GM19328 (cell line): ENCODE results near the gene BEX4.

Experiments
- ATAC-seq: cut with Tn5 transposase; IDR thresholded peaks from one replicate; pipeline ENCODE4 v1.9.1; 2021; ENCODE audit warnings: mild to moderate bottlenecking, moderate library complexity; ENCODE audit not compliant: unreplicated experiment

BEX4 gene

GRCh38 chrX:103236296-103236695, 21.4 kb downstream of the BEX4 start:
- no peak for ATAC-seq

DNA sequence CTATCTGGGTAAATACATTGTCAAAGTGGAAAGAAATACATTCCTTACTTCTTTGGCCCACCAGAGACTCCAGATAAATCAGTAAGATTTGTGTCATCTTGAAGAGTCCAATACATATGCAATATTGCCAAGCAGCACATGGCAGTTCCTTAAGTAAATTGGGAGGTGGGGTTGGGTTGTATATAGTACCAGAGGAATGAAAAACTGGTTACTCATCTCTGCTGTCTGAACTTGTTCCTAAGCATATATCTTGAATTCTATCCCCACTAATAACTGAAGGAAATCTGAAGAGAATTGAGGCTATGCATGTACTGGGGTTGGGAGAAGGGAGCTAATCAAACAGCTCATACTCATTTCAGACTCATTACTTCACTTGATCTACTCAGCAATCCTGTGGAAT, 25.2 kb downstream of the BEX4 start:
- no peak for ATAC-seq

DNA sequence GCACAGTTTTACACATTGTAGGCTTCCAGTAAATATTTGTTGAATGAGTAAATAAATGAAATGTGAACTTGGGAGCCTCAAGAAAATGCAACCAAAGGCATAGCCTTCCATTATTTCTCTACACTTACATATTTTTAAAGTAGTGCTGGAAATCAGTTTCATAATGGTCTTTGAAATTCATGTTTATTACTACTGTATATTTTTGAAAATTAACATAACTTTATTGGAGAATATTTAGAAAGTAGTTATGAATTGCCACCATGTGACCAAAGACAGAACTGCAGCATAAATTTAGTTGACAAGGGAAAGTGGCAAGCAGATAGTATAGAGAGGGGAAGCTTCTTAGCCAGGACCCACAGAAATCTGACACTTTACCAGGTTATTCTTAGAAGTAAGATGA, 33.6 kb downstream of the BEX4 start:
- ATAC-seq, result no peak

DNA sequence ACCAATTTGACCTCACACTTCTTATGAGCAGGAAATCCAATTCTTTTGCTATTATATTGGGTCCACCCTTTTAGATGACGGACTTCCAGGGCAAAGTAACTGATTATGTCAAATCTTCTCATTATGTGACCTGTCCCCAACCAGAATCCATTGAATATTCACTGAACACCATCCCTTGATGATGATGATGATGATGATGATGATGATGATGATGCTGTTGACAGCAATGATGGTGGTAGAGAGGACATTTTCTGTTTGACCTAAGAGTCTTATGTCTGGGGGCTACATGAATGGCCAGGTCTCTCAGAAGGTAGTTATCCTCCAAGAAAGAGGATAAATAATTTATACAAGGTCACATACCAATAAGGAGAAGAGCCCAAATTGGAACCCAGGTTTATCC, 34.9 kb downstream of the BEX4 start:
- ATAC-seq, result no peak

DNA sequence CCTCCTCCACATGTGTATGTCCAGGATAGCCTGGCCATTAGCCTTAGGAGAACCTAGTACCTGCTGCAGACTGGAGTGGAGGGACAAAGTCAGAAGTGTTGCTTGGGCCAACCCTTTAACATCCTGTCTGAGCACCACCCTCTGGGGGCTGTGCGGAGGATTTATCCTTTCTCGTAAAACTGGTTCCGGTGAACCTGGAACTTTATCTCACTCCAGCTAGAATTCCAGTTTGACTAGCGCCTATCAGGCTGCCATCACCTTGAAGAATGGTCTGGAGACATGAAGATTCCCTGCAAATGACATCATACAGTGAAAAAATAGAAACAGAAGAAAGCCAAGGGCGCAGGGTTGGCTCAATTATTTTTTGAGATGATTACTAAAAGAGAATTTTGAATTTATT, 36.1 kb downstream of the BEX4 start:
- ATAC-seq, result no peak

DNA sequence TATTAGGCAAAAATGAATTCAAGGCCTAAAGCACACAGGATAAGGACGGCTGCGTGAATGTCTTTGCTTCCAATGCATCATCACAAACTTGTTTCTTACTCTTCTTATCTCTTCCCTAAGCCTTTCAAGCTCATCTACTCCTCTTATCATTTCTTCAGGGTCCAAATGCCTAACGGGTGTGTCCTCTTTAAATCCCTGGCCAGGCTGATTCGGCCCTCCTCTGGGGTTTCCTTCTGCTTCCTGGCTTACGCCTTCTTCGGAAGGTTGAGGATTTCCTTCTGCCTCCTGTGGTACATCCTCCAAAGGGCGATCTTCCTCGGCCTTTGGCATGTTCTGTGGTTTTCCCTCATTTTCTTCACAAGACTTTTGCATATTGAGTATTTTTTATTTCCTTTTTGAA, 38.7 kb downstream of the BEX4 start:
- no peak for ATAC-seq

DNA sequence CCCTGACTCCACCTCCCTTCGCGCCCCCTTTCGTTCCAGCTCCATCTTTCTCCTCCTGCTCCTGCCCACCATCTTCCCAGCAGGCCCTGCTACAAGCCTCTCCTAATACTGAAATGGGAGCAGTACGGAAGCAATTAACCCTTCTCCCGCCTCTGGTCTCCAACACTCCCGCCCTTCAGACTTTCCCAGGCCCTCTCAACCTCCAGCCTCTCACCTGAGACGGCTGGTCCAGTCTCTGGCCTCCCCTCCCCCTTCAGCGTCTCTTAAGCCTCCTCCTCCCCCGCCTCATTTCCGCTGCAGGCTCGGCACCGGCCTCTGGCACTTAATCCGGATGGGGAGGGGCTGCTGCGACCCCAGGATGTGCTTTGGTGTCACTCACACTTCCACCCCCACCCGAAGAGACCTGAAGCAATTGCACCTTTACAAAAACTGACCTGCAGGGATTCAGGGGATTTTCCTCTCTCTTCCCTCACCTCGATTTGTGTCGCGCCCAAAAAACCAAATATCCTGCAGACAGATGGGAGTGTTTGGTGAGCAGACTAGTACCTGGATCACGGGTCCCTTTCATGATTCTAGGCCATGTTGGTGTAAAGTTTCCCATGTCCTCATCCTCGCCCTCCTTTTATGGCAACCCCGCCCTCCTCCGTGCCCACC, 39.4 kb downstream of the BEX4 start:
- peak; percentile 38 for ATAC-seq

DNA sequence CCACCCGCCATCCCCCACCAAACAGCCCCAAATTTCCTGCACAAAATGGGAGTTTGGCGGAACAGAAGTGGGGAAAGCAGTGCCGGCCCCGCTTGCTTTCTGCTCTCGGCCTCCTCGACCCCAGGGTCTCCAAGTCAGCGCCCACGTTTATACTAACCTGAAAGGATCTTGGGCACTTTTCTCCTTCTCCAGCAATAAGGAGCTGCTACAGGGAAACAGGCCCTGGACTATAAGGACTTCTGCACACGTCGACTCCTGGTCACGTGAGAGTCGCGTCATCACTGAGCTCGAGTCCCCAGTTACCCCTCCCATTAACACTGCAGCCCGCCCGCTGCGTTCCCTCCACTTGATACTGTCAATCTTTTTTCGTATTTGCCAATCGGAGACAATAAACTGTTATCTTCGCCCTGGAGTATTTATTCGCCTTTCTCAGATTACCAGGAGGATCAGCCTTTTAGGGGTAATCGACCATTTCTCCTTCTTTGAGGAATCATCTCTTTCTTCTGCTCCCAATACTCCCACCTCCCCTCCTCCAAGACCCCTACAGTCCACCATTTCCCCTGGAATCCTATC, 40.1 kb downstream of the BEX4 start, which contains the start of gene TCEAL8:
TSS of gene TCEAL8 (minus strand) at position 235 of the 573 bp plus-strand sequence. CDS start 1,176 bp downstream, outside the sequence.
- ATAC-seq, result peak; percentile 92

DNA sequence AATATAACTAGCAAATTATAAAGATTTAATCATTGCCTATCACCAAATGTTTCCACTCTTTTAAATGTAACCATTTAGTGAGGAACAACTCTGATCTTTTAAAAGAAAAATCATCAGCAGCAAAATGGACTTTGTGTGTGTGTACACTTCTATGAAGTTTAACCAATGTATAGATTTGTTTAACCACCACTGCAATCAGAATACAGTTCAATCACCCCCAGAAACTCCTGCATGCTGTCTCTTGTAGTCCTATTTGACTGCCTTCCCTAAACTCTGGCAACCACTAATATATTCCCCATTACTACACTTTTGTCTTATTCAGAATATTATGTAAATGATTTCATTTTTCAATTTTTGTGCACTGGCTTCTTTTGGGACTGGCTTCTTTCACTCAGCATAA, 41.7 kb downstream of the BEX4 start:
- no peak for ATAC-seq

- no peak for ATAC-seq
Measured at GRCh38 chrX:103258275-103258674, 43.4 kb downstream of the BEX4 start.
